Measurements from ENCODE around the gene GMIP.

- no peak for TF ChIP-seq CTCF (IDR thresholded peaks at IDR 0.05)
- no peak for TF ChIP-seq EP300 (IDR thresholded peaks at IDR 0.05)
- peak in 2 of 3 donors; percentile 14 to 32 for TF ChIP-seq POLR2AphosphoS5 (IDR thresholded peaks at IDR 0.05)
- TF ChIP-seq POLR2A (IDR thresholded peaks at IDR 0.05), result no peak
These were observed 14.8 kb downstream of the GMIP start for GRCh38 chr19:19628501-19629134.
